NT2/D1 (cell line): Measurements from ENCODE around the gene BOD1L1.
"Not testable (repeated sequence)": the region's sequence is repeated elsewhere in the genome, so short reads cannot be mapped to it uniquely, and the experiment has no call there.

ENCODE experiments used
- DNase-seq: peaks from one replicate; pipeline ENCODE4 v3.0.0-alpha.2; 2011; ENCODE audit warnings: low read depth, low spot score
- H3K27me3 ChIP-seq: 2 replicates; pipeline ENCODE4 v1.6.0; 2011; ENCODE audit warnings: mild to moderate bottlenecking; ENCODE audit not compliant: insufficient read length, insufficient read depth
- H3K36me3 ChIP-seq: 2 replicates; pipeline ENCODE4 v1.6.1; 2011; ENCODE audit warnings: mild to moderate bottlenecking, low read length, mixed read lengths; ENCODE audit not compliant: insufficient read depth, insufficient read length
- H3K4me1 ChIP-seq: 2 replicates; pipeline ENCODE4 v1.5.1; 2011; ENCODE audit not compliant: insufficient read depth, insufficient read length
- H3K4me3 ChIP-seq: 2 replicates; pipeline ENCODE4 v1.5.1; 2011; ENCODE audit warnings: low read depth; ENCODE audit not compliant: insufficient read length
- H3K9ac ChIP-seq: 2 replicates; pipeline ENCODE4 v1.6.0; 2011; ENCODE audit warnings: low read depth; ENCODE audit not compliant: insufficient read length
- H3K9me3 ChIP-seq: 2 replicates; pipeline ENCODE4 v1.5.1; 2011; ENCODE audit warnings: mild to moderate bottlenecking, low read length; ENCODE audit not compliant: insufficient read depth
- SUZ12 ChIP-seq: IDR thresholded peaks from 2 replicates; pipeline ENCODE4 v1.6.1; 2011; ENCODE audit not compliant: insufficient read length, insufficient read depth; ENCODE audit errors: extremely low read depth
- YY1 ChIP-seq: IDR thresholded peaks from 2 replicates; pipeline ENCODE4 v1.6.1; 2011; ENCODE audit not compliant: insufficient read length, insufficient read depth
- ZNF274 ChIP-seq: IDR thresholded peaks from 2 replicates; pipeline ENCODE4 v1.6.1; 2011; ENCODE audit warnings: mild to moderate bottlenecking, low read depth, low read length

The BOD1L1 gene

GRCh38 chr4:13570916-13571315, 56.6 kb downstream of the BOD1L1 start:
- TF ChIP-seq ZNF274 (no peak), YY1 (no peak), SUZ12 (no peak)
- no peaks in the 10 kb centered on the region for H3K27me3 ChIP-seq
- H3K9ac ChIP-seq: no peak overlapping the region
- no peak overlapping the region for H3K4me3 ChIP-seq
- no peak for DNase-seq
- H3K9me3 ChIP-seq: no peaks in the 10 kb centered on the region
- H3K4me1 ChIP-seq: no peaks in the 10 kb centered on the region
- peaks cover 69% of the 10 kb centered on the region for H3K36me3 ChIP-seq

GRCh38 chr4:13567125-13567524, 60.4 kb downstream of the BOD1L1 start:
- no peaks in the 10 kb centered on the region for H3K4me1 ChIP-seq
- no peaks in the 10 kb centered on the region for H3K9me3 ChIP-seq
- no peak for DNase-seq
- H3K9ac ChIP-seq: no peak overlapping the region
- H3K4me3 ChIP-seq: no peak overlapping the region
- no peaks in the 10 kb centered on the region for H3K27me3 ChIP-seq
- TF ChIP-seq ZNF274: no peak
- no peak for TF ChIP-seq SUZ12
- H3K36me3 ChIP-seq: peaks cover 44% of the 10 kb centered on the region

- Histone ChIP-seq H3K4me3 (no peak overlapping the region), H3K27me3 (no peaks in the 10 kb centered on the region), H3K36me3 (peaks cover 5% of the 10 kb centered on the region), H3K9ac (no peak overlapping the region), H3K4me1 (no peaks in the 10 kb centered on the region), H3K9me3 (no peaks in the 10 kb centered on the region)
- TF ChIP-seq ZNF274 (no peak), SUZ12 (no peak), YY1 (no peak)
- no peak for DNase-seq
Observed at GRCh38 chr4:13562876-13563275, 64.6 kb downstream of the BOD1L1 start.

GRCh38 chr4:13561673-13562072, 65.9 kb downstream of the BOD1L1 start:
- TF ChIP-seq YY1 (no peak), ZNF274 (no peak), SUZ12 (no peak)
- H3K9me3 ChIP-seq: no peaks in the 10 kb centered on the region

GRCh38 chr4:13560111-13560510, 67.4 kb downstream of the BOD1L1 start:
- not testable (repeated sequence) for H3K36me3 ChIP-seq, H3K27me3 ChIP-seq, H3K4me1 ChIP-seq, DNase-seq, H3K9ac ChIP-seq, H3K4me3 ChIP-seq, H3K9me3 ChIP-seq

More at GRCh38 chr4:13561673-13562072, 65.9 kb downstream of the BOD1L1 start:
- H3K4me3 ChIP-seq: no peak overlapping the region
- H3K4me1 ChIP-seq: no peaks in the 10 kb centered on the region
- peaks cover under 1% of the 10 kb centered on the region for H3K36me3 ChIP-seq
- no peak for DNase-seq
- H3K27me3 ChIP-seq: no peaks in the 10 kb centered on the region
- H3K9ac ChIP-seq: no peak overlapping the region

- no peak for TF ChIP-seq SUZ12
- no peak for TF ChIP-seq YY1
- TF ChIP-seq ZNF274: no peak
- H3K4me1 ChIP-seq: no peaks in the 10 kb centered on the region
- no peaks in the 10 kb centered on the region for H3K9me3 ChIP-seq
- H3K9ac ChIP-seq: no peak overlapping the region
- H3K36me3 ChIP-seq: no peaks in the 10 kb centered on the region
- H3K4me3 ChIP-seq: no peak overlapping the region
- DNase-seq: no peak
- H3K27me3 ChIP-seq: no peaks in the 10 kb centered on the region
Observed at GRCh38 chr4:13559413-13559812, 68.1 kb downstream of the BOD1L1 start.

- Histone ChIP-seq H3K4me1 (no peaks in the 10 kb centered on the region), H3K9ac (no peak overlapping the region), H3K4me3 (no peak overlapping the region), H3K9me3 (no peaks in the 10 kb centered on the region), H3K27me3 (no peaks in the 10 kb centered on the region), H3K36me3 (no peaks in the 10 kb centered on the region)
- DNase-seq: no peak
- no peak for TF ChIP-seq ZNF274
- TF ChIP-seq YY1: no peak
- no peak for TF ChIP-seq SUZ12
Observed at GRCh38 chr4:13558881-13559280, 68.6 kb downstream of the BOD1L1 start.

DNA sequence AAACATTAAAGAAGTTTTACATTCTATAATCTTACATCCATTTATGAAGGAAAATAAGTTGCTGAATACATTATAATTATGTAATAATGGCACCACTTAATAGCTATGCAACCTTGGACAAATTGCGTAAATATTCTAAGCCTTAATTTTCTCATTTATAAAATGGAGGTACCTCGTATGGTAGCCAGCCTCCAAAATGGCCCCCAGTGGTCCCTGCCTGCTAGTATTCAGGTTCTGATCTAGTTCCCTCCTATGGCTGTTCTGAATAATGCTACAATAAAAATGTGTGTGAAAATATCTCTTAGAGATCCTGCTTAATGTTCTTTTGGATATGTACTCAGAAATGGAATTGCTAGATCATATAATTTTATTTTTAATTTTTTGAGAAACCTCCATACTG, 72.2 kb downstream of the BOD1L1 start:
- Histone ChIP-seq H3K9ac (no peak overlapping the region), H3K4me3 (no peak overlapping the region), H3K27me3 (no peaks in the 10 kb centered on the region), H3K36me3 (no peaks in the 10 kb centered on the region), H3K9me3 (peaks cover 6% of the 10 kb centered on the region; the same call in 1 of the 2 replicates), H3K4me1 (no peaks in the 10 kb centered on the region)
- DNase-seq: no peak
- TF ChIP-seq YY1 (no peak), SUZ12 (no peak), ZNF274 (no peak)
